ENCODE measurements around the gene MEIOC. TPM values are rescaled to one million over a fixed set of nuclear protein-coding genes. Genes with fewer than 3 reads are reported as not detected.
A peak's percentile ranks its signal among the peaks of the same experiment; 100 is the strongest.
"Not testable (repeated sequence)": the region's sequence is repeated elsewhere in the genome, so short reads cannot be mapped to it uniquely, and the experiment has no call there.

MEIOC gene
- polyA plus RNA-seq, 3 donors = 1.7 to 3.5 (median 3.3) TPM

DNA sequence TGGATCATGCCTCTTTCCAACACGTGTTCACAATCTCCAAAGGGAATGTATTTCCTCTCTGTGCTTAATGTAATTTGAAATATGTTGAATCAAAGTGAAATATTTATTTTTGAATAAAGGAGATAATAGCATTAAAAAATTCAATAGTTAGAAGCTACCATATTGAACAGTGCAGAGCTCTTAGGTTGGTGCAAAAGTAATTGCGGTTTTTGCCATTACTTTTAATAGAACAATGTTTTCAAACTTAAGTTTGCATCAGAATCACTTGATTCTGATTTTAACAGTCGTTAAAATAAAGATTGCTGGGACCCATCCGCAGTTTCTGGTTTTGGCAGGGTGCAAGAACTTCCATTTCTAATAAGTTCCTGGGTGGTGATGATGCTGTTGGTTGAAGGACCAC lies 10.0 kb upstream of the MEIOC start:
- DNase-seq = no peak

- no peak for DNase-seq
These were observed 8.5 kb upstream of the MEIOC start for GRCh38 chr17:44647736-44648135.

- DNase-seq = no peak
These were observed 7.3 kb upstream of the MEIOC start for GRCh38 chr17:44648963-44649362.

DNA sequence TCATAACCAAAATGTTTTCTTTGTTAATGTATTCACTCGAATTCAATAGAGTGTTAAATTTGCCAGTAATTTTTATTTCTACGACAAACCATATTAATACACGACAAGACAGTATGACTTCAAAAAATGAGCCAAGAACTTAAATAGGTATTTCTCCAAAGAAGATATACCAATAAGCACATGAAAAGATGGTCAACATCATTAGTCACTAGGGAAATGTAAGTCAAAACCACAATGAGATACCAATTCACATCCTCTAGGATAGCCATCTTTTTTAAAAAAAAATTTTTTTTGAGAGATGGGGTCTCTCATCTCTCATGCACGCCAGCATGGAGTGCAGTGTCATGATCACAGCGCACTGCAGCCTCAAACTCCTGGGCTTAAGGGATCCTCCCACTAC lies 5.0 kb upstream of the MEIOC start:
- no peak for DNase-seq

DNA sequence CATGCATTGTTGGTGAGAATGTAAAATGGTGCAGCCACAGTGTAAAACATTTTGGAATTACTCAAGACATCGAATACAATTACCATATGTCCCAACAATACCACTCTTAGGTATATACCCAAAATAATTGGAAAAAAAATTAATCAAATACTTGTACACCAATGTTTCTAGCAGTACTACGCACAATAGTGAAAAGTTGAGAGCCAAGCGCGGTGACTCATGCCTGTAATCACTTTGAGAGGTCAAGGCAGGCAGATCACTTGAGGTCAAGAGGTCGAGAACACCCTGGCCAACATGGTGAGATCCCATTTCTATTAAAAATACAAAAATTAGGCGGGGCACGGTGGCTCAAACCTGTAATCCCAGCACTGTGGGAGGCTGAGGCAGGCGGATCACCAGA lies 3.5 kb upstream of the MEIOC start:
- no peak for DNase-seq

DNA sequence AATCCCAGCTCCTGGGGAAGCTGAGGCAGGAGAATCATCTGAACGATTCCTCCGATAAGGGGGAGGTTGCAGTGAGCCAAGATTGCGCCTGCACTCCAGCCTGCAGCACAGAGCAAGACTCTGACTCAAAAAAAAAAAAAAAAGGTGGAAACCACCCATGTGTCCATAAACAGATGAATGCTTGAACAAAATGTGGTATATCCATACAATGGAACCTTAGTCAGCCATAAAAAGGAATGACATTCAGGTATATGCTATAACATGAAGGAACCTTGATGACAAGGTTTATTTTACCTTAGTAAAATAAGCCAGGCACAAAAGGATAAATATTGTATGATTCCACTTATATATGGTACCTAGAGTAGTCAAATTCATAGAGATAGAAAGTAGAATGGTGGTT lies 2.9 kb upstream of the MEIOC start:
- DNase-seq = no peak

GRCh38 chr17:44653954-44654353 lies 2.3 kb upstream of the MEIOC start:
- DNase-seq = no peak

GRCh38 chr17:44661835-44662234 lies 5.6 kb downstream of the MEIOC start:
- DNase-seq = no peak

DNA sequence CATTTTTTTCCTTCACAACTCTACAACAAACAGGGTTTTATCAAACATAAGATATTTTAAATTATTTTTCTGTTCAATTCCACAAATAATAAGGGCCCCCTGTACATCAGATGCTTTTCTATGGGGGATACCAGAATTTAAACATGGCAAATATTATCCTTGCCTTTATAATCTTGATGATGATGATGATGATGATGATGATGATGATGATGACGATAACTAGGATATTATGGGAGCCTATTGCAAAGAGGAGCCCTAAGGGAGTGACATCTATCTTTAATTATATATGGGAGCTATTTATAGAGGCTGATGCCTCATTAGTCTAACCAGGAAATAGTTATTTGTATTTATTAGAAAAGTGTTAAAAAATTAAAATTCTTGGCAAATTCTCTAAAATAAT lies 6.8 kb downstream of the MEIOC start:
- DNase-seq = no peak

GRCh38 chr17:44664867-44665266 lies 8.6 kb downstream of the MEIOC start:
- no peak for DNase-seq

GRCh38 chr17:44666006-44666405 lies 9.7 kb downstream of the MEIOC start:
- DNase-seq = no peak

- no peak for DNase-seq
These were observed 16.3 kb downstream of the MEIOC start for GRCh38 chr17:44672479-44673093.

DNA sequence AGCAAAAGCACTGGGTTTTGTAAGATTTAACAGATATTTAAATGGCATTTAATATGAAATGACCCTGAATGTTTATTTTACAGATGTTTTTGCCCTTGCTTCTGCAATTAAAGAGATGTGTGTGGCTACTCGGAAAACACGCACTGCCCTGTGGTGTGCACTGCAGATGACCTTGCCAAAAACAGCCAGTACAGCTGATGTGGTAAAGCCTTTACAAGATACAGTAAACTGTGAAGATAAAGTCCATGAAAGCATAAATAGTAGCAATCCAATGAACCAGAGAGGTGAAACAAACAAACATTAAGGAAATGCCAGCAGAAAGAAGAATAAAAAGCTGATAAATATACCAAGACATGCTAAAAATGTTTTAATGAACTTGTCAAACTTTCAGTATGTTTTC lies 17.6 kb downstream of the MEIOC start:
- no peak for DNase-seq

- DNase-seq = no peak
These were observed 20.9 kb downstream of the MEIOC start for GRCh38 chr17:44677136-44677535.

GRCh38 chr17:44683303-44683702 lies 27.0 kb downstream of the MEIOC start:
- DNase-seq = not testable (repeated sequence)

GRCh38 chr17:44687756-44688155 lies 31.5 kb downstream of the MEIOC start:
- no peak for DNase-seq

GRCh38 chr17:44688200-44688599 lies 31.9 kb downstream of the MEIOC start:
- no peak for DNase-seq

GRCh38 chr17:44688675-44689476 lies 32.6 kb downstream of the MEIOC start:
- DNase-seq = no peak

DNA sequence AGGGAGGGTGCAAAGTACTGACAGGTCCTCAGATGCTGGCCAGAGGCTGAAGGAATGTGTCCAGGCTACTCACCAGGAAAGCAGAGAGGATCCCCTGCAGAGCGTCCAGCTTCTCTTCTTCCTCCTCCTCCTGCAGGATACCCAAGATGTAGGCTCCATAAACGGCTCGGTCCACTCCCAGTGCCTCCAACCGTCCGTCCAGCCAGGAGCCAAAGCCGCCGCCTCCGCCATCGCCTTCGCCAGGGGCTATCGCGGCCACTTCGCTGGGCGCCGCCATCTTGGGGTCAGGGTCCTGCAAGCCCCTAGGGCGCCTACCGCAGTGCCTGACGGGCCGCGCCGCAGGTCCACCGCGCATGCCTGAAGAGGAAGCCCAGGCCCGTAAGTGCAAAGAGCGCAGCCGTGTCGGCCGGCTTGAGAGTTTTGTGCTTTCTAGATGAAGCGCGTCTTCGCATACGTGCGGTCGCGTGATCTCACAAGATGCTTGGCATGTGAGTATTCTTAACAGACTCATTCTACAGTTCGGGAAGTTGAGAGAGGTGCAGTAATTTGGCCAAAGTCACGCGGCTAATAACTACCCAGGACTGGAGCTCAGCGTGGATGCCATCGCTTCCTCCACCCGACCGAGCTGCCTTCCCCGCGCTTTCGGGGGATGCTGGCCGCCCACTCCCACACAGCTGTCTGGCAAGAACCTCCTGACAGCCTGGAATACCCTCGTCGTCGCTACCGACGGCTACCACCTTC lies 33.4 kb downstream of the MEIOC start, which contains the start of gene CCDC43:
TSS of gene CCDC43 (minus strand) at position 300 of the 741 bp plus-strand sequence. CDS start at position 277, 23 bp downstream.
- DNase-seq = peak; percentile 91

- DNase-seq = not testable (repeated sequence)
These were observed 34.6 kb downstream of the MEIOC start for GRCh38 chr17:44690746-44691306.

- DNase-seq = no peak
These were observed 37.3 kb downstream of the MEIOC start for GRCh38 chr17:44693609-44694008.

GRCh38 chr17:44700288-44700687 lies 44.0 kb downstream of the MEIOC start:
- not testable (repeated sequence) for DNase-seq
